ENCODE measurements around the gene FAM13A. TPM values are rescaled to one million over a fixed set of nuclear protein-coding genes. Genes with fewer than 3 reads are reported as not detected.

The FAM13A gene
- polyA plus RNA-seq, 1 donor: 41.3 TPM

GRCh38 chr4:88719381-88719780 lies 337.6 kb downstream of the FAM13A start:
- no peak for DNase-seq

- no peak for DNase-seq
These were observed 338.9 kb downstream of the FAM13A start for GRCh38 chr4:88718098-88718497.

DNA sequence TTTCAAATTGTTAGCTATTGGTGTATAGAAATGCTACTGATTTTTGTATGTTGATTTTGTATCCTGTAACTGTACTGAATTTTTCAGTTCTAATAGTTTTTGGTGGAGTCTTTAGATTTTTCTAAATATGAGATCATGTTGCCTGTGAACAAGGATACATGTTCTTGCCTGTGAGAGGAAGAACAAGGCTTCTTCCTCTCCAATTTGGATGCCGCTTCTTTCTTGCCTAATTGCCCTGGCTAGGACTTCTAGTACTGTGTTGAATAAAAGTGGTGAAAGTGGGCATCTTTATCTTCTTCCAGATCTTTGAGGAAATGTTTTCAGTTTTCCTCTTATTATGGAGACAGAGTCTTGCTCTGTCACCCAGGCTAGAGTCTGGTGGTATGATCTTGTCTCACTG lies 343.2 kb downstream of the FAM13A start:
- DNase-seq: no peak

DNA sequence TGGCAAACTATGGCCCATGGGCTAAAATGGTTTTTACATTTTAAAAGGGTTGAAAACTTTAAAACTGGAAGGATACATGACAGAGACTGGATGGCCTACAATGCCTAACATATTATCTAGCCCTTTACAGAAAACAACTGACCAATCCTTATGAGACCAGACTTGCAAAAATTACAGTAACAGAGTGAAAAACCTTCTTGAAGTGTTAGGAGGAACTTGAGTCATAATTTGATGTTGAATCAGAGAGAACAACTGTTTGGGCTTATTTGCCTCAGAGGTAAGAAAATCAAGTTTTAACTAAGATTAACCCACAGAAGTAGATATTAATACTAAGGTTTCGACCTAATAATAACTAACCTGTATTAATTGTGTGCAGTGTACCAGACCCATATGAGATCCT lies 347.0 kb downstream of the FAM13A start:
- no peak for DNase-seq

GRCh38 chr4:88706574-88706973 lies 350.4 kb downstream of the FAM13A start:
- DNase-seq: peak; percentile 45

- DNase-seq: no peak
These were observed 351.0 kb downstream of the FAM13A start for GRCh38 chr4:88705805-88706492.

DNA sequence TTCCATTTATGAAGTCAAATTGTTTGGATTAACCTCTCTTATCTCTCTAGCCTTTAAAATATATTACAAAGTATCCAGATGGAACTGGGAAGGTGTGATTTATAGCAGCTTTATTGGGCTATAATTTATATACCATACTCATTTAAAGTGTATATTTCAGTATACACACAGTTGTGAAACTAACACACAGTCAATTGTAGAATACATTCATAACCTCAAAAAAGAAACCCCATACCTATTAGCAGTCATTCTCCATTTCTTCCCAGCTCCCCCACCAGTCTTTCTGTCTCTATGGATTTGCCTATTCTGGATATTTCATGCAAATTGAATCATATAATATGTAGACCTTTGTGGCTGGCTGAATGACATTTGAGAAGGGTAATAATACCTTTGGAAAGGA lies 351.8 kb downstream of the FAM13A start:
- no peak for DNase-seq

DNA sequence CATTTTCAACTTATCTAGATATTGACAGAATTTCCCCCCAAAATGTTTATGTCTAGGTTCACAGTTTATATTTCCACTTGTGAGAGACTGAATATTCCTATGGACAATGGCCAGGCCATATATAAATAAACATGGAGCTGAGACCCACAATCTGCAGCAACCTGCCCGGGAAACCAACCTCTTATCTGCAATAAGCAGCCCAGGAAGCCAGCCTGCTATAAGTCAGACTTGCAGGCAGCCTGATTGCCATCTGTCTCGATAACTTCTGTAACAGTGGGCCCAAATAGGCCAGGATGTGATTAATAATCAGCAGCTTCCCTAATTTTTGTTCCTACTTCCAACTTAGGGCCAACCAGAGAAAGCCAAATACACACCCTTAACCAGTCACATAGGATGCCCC lies 354.2 kb downstream of the FAM13A start:
- DNase-seq: no peak

- DNase-seq: no peak
These were observed 358.5 kb downstream of the FAM13A start for GRCh38 chr4:88698519-88698918.

DNA sequence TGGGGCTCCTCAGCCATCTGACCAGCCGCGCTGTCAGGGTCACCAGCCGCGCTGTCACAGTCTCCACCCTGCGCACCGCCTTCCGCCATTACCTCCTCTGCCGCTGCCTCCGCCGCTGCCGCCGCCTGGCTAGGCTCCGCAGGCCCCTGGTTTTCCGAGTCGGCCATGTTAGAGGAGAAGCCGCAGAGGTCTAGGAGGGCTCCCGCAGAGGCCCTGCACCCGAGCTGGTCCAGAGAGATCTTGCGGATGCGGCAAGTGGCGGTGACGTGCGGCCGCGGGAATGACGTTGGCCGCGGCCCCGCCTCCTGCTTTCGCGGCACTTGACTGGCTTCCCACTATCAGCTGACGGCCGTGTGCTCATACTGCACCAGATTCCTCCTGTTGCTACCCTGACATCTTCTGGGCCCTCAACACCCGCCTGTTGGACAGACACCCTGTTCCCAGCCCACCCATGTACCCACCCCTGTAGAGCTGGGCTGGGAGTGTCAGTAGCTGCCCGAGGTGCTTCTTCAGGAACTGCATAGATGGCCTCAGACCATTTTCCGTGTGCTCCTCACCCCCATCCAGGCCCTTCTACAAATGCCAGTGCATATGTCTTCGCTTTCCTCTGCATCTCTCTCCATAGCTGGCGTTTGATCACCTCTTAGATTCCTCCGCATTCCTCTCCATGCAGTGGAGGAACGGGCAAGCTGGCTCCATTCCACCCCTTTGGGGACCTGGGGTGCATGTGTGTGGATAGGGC lies 359.2 kb downstream of the FAM13A start, which contains the start of gene NAP1L5:
NAP1L5 (minus strand) TSS at position 242 of the 742 bp plus-strand sequence; CDS start at position 167, 75 bp downstream.
- peak; percentile 31 for DNase-seq

DNA sequence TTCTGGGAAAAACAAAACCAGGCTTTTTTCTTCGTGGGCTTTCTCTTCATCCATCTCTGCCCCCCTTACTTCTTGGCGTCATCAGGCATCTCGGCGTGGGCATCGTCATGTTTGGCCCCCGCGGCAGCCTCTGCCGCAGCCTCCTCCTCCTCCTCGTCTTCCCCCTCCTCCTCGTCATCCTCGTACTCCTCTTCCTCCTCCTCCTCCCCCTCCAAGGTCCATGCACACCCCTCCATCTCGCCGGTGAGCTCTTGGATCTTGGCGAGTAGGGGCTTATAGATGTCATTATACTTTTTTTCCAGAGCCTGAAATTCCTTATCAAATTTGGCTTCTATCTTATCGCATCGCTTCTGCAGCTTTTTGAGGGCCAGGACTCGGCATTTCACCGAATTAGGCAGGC lies 359.8 kb downstream of the FAM13A start:
- DNase-seq: no peak

DNA sequence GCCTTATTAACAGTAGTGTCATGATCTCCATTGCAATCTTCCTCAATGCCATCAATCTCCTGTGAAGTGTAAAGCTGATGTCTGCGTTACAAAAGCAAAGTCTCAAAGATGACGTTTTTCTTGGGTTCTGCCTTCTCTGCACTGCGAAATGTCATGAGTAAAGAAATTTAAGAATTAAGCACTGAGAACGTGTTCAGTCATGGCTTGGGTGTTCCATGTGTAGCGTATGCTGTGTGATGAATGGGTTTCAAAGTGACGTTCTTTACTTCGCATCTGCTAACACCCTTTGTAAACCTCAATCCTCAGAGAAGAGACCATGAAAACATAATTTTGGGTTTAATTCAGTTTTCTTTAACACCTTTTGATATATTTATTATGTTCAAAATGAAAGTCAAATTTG lies 360.4 kb downstream of the FAM13A start:
- no peak for DNase-seq

GRCh38 chr4:88693792-88694191 lies 363.2 kb downstream of the FAM13A start:
- DNase-seq: no peak

GRCh38 chr4:88690355-88690754 lies 366.6 kb downstream of the FAM13A start:
- DNase-seq: no peak

DNA sequence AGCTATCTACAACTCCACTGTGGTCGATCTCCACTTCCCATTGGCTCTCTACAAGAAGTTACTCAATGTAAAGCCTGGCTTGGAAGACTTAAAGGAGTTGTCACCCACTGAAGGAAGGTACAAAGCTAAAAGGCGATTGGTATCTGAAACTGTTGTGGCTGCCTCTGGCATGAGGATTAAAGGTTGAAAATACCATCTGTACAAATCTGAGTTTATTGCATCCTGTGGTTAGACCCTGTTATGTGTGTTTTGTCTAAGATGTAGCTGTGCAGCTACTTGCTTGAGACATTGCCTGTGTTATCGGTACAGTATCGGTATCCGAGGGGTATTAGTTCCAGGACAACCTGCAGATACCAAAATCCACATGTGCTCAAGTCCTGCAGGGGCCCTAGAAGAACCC lies 375.8 kb downstream of the FAM13A start:
- DNase-seq: no peak

Other genes starting within 250 kb of the FAM13A start
- gene TIGD2, start 54.3 kb upstream of the FAM13A start, polyA plus RNA-seq (ENCODE audit: insufficient read length): 15.0 TPM

All from left kidney (tissue), 2 donors.